Peyer's patch (tissue), 4 donors: ENCODE results near the gene LRRC75A.

Experiments used
- POLR2A ChIP-seq, 2 donors: fragments of 450-650 bp; IDR thresholded peaks; one replicate each; pipeline ENCODE4 v1.5.1; 2017; ENCODE audit warnings: antibody characterized with exemption in 2 of 2, mild to moderate bottlenecking in 2 of 2, moderate library complexity in 2 of 2
- TF ChIP-seq, protein P1 (sequence below), 6 experiments: fragments of 450-650 bp in 4 of 6; fragments of 200-600 bp in 2 of 6; sonication (generic) in 1 of 6; IDR thresholded peaks; one replicate each; pipeline ENCODE4 v1.5.1; 2017 to 2019; ENCODE audit warnings: antibody characterized with exemption in 6 of 6, mild to moderate bottlenecking in 3 of 6, moderate library complexity in 1 of 6

DNA sequence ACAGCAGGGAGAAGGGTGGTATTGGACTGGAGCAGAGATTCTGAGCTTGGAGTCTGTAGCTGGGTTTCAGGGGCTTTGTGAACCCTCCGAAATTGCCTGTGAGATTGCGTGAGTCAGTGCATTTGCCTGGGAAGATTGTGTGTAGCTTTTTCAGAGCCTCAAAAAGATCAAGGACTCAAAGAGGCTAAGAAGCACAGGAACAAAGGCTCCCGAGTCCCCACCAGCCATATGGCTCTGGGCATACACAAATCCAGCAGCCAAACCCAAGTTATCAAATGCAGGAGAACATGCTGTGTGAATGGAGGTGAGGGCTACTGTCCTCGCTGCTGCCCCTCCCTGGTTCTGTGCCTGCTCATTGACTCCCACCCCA lies 3.0 kb downstream of the LRRC75A start:
- TF ChIP-seq, protein P1, sequence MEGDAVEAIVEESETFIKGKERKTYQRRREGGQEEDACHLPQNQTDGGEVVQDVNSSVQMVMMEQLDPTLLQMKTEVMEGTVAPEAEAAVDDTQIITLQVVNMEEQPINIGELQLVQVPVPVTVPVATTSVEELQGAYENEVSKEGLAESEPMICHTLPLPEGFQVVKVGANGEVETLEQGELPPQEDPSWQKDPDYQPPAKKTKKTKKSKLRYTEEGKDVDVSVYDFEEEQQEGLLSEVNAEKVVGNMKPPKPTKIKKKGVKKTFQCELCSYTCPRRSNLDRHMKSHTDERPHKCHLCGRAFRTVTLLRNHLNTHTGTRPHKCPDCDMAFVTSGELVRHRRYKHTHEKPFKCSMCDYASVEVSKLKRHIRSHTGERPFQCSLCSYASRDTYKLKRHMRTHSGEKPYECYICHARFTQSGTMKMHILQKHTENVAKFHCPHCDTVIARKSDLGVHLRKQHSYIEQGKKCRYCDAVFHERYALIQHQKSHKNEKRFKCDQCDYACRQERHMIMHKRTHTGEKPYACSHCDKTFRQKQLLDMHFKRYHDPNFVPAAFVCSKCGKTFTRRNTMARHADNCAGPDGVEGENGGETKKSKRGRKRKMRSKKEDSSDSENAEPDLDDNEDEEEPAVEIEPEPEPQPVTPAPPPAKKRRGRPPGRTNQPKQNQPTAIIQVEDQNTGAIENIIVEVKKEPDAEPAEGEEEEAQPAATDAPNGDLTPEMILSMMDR (IDR thresholded peaks at IDR 0.05), result no peak
- no peak for TF ChIP-seq POLR2A (IDR thresholded peaks at IDR 0.05)
